HPDE6-E6E7 (cell line): Measurements from ENCODE around the gene CATSPERB.
"Not testable (repeated sequence)": the region's sequence is repeated elsewhere in the genome, so short reads cannot be mapped to it uniquely, and the experiment has no call there.

ENCODE experiments used
- DNase-seq: peaks from one replicate; pipeline ENCODE4 v3.0.0; 2011; ENCODE audit warnings: missing footprints; ENCODE audit errors: extremely low spot score

Gene CATSPERB

DNA sequence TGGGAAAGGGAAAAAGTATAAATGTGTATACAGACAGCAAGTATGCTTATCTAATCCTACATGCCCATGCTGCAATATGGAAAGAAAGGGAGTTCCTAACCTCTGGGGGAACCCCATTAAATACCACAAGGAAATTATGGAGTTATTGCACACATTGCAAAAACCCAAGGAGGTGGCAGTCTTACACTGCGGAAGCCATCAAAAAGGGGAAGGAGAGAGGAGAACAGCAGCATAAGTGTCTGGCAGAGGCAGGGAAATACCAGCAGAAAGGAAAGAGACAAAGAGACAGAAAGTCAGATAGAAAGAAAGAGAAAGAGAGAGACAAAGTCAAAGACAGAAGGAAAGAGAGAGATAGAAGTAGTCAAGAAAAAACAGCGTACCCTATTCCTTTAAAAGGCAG lies 64.8 kb downstream of the CATSPERB start:
- DNase-seq: not testable (repeated sequence)

DNA sequence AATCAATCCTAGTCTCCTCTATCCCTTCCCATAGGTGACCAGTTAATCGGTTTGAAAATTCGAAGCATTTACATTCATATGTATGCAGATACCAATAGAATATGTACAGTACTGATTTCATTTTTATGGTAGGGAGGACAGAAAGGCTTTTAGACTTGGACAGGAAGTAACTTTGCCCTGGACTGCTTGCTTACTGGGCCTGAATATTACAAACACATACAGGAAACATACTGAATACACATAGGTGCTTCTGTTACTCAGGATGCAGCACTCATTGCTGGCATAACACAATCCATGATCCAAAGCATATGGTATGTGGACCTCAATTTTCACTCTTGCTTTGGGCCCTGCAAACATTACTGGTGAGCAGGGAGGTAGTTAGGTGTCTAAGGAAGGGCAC lies 71.1 kb downstream of the CATSPERB start:
- no peak for DNase-seq

DNA sequence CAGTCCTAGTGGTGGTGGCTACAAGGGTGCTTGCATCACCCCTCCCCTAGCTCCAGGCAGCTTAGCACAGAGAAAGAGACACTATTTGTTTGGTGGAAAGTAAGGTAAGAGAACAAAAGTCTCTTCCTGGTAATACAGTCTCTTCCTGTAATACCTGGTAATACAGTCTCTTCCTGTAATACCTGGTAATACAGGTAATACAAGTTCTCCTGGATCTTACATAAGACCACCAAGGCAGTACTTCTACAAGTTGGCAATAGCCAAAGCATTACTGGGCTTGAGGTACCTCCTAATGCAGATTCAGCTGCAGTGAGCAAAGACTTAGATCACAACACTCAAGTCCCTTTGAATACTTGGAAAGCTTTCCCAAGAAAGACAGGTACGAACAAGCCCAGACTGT lies 77.0 kb downstream of the CATSPERB start:
- DNase-seq: no peak

DNA sequence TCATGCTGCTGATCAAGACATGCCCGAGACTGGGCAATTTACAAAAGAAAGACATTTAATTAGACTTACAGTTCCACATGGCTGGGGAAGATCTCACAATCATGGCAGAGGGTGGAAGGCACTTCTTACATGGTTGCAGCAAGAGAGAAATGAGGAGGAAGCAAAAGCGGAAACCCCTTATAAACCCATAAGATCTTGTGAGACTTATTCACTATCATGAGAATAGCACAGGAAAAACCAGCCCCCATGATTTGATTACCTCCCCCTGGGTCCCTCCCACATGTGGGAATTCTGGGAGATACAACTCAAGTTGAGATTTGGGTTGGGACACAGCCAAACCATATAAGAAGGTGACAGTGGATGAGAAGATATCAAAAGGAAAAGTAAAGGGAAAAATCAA lies 78.4 kb downstream of the CATSPERB start:
- no peak for DNase-seq

- peak; percentile 42 for DNase-seq
These were observed 82.0 kb downstream of the CATSPERB start for GRCh38 chr14:91649930-91650329.

DNA sequence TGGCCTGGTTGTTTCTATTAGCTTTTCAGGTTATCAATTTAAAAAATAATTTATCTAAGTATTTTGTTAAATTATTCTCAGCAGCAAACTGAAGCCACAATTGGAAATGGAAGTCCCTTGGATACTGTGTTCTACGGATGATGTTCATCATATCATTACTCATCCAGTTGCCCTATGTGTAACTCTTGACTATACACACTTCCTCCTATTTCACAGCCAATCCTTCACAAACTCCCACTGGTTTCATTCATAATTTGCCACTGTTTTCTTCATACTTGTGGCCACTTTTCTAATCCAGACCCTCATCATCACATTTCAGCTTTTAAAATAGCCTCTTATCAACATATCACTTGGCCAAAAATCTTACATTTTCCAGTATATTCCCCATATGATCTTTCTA lies 84.0 kb downstream of the CATSPERB start:
- DNase-seq: no peak

DNA sequence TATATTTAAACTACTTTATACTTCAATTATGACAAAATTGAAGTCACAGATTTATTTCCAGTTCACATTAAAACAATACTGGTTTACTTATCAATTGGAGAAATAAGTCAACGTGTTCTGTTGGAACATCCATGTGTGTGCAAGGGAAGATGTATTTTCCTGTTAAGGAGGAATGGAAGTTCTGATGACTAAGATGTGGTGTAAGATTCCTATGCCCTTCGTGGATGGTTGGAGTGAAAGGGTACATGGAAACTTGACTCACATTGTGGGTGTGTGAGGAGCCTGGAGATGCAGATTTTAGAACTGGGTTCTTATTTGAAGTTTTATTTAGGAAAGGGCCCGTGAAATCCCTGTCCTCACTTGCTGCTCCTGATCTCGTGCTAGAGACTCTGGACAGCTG lies 95.3 kb downstream of the CATSPERB start:
- no peak for DNase-seq

GRCh38 chr14:91624757-91625156 lies 107.1 kb downstream of the CATSPERB start:
- no peak for DNase-seq

- no peak for DNase-seq
These were observed 117.7 kb downstream of the CATSPERB start for GRCh38 chr14:91614187-91614586.

- DNase-seq: no peak
These were observed 118.3 kb downstream of the CATSPERB start for GRCh38 chr14:91613459-91614112.

DNA sequence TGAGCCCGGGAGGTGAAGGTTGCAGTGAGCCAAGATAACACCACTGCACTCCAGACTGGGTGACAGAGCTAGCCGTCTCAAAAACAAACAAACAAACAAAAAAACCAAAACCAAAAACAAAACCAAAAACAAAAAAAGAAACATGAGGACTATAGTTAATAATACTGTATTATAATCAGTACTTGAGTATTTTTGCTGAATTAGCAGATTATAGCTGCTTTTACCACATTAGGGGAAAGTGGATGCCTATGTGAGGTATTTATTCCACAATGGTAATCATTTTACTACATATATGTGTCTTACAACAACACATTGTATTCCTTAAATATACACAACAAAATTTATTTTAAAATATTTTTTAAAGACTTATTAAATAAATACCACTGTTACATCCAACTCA lies 120.4 kb downstream of the CATSPERB start:
- DNase-seq: no peak

- no peak for DNase-seq
These were observed 122.7 kb downstream of the CATSPERB start for GRCh38 chr14:91609161-91609560.

GRCh38 chr14:91607322-91608047 lies 124.4 kb downstream of the CATSPERB start:
- no peak for DNase-seq

GRCh38 chr14:91606851-91607250 lies 125.0 kb downstream of the CATSPERB start:
- no peak for DNase-seq

GRCh38 chr14:91604611-91605010 lies 127.3 kb downstream of the CATSPERB start:
- not testable (repeated sequence) for DNase-seq

- no peak for DNase-seq
These were observed 131.9 kb downstream of the CATSPERB start for GRCh38 chr14:91599994-91600393.

DNA sequence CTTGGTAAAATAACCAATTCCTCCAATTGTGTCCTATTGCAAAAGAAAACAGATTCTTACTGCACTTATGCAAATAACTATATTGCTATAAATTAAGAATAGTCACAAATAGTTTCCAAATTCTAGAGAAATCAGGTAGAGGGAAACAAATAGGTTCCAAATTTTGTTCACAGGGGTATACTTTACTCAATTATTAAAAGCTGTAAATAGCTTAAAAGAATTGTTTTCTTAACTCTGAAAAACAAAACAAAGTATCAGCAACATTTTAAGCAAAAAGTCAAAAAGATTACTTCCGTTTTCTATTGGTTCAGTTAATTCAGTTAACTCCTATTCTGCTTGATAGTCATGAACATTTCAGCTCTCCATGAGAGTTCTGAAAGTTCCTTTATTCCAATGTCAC lies 136.2 kb downstream of the CATSPERB start:
- DNase-seq: no peak

DNA sequence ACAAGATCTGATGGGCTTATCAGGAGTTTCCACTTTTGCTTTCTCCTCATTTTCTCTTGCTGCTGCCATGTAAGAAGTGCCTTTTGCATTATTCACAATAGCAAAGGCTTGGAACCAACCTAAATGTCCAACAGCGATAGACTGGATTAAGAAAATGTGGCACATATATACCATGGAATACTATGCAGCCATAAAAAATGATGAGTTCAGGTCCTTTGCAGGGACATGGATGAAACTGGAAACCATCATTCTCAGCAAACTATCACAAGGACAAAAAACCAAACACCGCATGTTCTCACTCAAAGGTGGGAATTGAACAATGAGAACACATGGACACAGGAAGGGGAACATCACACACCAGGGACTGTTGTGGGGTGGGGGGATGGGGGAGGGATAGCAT lies 137.9 kb downstream of the CATSPERB start:
- not testable (repeated sequence) for DNase-seq

- no peak for DNase-seq
These were observed 145.5 kb downstream of the CATSPERB start for GRCh38 chr14:91586410-91586809.

GRCh38 chr14:91585856-91586255 lies 146.0 kb downstream of the CATSPERB start:
- DNase-seq: no peak

- no peak for DNase-seq
These were observed 149.1 kb downstream of the CATSPERB start for GRCh38 chr14:91582761-91583160.

DNA sequence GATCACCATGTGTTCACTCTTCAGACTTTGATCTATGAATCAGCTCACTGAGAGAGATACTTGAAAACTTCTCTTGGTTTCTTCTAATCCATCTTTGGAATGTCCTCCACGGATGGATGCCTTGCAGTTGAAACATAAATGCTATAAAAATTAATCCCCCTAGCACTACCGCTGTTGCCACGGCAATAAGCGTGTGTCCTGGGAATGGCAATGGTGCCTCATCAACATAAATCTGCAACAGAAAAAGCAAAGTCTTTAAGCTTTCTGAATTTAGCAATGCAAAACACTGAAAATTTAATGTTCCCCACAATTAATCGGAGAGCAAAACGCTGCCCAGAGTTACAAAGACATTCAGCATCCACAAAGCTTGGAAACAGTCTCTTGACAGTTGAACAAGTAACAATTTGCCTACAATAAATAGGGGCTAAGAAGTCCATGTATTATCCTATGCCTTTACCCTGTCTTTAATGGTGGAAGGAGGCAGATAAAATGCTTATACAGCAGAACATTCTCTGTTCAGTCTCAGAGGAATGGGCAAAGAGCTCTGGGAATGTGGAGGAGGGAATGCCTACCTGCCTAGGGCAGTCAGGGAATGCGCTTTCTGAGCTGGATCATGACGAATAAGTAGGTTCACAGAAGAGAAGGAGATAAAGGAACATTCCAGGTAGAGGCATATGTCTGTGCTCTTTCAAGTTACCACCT lies 150.9 kb downstream of the CATSPERB start:
- no peak for DNase-seq
